ENCODE data around the gene RIPK1.

DNA sequence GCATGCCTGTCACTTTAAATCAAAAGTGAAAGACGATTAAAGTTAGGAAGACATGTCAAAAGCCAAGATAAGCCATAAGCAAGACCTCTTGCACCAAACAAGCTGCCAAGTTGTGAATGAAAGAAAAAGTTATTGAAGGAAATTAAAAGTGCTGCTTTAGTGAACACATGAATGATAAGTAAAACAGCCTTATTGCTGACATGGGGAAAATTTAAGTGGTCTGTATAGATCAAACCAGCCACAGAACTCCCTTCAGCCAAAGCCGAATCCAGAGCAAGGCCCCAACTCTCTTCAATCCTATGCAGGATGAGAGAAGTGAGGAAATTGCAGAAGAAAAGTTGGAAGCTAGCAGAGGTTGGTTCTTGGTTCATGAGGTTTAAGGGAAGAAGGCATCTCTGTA is 9.3 kb upstream of the RIPK1 start:
- TF ChIP-seq, protein P1, sequence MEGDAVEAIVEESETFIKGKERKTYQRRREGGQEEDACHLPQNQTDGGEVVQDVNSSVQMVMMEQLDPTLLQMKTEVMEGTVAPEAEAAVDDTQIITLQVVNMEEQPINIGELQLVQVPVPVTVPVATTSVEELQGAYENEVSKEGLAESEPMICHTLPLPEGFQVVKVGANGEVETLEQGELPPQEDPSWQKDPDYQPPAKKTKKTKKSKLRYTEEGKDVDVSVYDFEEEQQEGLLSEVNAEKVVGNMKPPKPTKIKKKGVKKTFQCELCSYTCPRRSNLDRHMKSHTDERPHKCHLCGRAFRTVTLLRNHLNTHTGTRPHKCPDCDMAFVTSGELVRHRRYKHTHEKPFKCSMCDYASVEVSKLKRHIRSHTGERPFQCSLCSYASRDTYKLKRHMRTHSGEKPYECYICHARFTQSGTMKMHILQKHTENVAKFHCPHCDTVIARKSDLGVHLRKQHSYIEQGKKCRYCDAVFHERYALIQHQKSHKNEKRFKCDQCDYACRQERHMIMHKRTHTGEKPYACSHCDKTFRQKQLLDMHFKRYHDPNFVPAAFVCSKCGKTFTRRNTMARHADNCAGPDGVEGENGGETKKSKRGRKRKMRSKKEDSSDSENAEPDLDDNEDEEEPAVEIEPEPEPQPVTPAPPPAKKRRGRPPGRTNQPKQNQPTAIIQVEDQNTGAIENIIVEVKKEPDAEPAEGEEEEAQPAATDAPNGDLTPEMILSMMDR (IDR thresholded peaks at IDR 0.05) = no peak
- TF ChIP-seq POLR2A (IDR thresholded peaks at IDR 0.05) = no peak
